Stimulated activated CD4-positive, alpha-beta T cell treated with anti-CD3 and anti-CD28 coated beads, Interleukin-2, amount 100 ng/mL, for 48 hours (primary cell): Measurements from ENCODE around the gene PPFIA4.
"Not testable (repeated sequence)": the region's sequence is repeated elsewhere in the genome, so short reads cannot be mapped to it uniquely, and the experiment has no call there.

Source experiments
- DNase-seq, 2 donors: peaks; one replicate each; pipeline ENCODE4 v3.0.0-alpha.2; 2020

PPFIA4 gene

DNA sequence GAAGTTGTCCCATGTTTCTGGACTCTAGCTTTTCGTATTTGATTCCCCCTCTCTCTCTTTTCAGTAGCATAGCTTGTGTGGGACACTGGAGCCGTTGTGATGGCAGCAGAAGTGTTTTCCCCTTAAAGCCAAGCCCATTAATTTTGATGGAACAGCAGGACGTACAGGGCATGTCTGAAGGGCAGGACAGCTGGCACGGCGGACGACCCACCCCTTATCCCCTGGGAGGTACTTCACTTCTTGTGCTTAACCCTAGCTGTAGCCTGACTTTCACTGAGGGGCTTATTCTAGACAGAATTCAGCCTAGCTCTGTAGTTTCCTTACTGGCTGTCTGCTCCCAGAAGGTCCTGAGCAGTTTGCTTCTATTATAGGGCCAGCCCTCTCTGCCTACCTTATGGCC, 8.6 kb upstream of the PPFIA4 start:
- DNase-seq, result no peak

DNA sequence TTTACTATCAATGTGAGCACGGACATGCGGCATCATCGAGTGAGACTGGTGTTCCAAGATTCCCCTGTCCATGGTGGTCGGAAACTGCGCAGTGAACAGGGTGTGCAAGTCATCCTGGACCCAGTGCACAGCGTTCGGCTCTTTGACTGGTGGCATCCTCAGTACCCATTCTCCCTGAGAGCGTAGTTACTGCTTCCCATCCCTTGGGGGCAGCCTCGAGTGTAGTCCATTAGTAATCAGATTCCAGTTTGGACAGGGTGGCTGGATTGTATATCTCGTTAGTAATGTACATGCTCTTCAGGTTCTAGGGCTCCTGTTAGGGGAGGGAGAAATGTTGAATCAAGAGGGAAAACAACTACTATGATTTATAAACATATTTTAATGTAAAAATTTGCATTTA, 3.4 kb upstream of the PPFIA4 start:
- not testable (repeated sequence) for DNase-seq

DNA sequence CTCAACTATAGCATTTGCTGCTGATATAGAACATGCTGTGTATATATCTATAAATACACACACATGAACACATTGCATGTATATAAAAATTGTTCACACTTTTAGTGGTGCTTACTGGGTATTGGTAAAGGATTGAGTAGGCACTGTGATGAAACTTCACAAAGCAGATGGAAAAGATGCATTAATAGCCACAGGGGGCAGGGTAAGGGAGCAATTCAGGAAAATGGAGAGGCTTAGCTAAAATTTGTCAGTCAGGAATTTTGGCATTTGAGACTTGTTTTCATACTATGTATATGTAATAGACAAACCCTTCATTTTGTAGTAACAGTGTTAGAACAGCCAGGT, 633 bp upstream of the PPFIA4 start:
- DNase-seq, result no peak

DNA sequence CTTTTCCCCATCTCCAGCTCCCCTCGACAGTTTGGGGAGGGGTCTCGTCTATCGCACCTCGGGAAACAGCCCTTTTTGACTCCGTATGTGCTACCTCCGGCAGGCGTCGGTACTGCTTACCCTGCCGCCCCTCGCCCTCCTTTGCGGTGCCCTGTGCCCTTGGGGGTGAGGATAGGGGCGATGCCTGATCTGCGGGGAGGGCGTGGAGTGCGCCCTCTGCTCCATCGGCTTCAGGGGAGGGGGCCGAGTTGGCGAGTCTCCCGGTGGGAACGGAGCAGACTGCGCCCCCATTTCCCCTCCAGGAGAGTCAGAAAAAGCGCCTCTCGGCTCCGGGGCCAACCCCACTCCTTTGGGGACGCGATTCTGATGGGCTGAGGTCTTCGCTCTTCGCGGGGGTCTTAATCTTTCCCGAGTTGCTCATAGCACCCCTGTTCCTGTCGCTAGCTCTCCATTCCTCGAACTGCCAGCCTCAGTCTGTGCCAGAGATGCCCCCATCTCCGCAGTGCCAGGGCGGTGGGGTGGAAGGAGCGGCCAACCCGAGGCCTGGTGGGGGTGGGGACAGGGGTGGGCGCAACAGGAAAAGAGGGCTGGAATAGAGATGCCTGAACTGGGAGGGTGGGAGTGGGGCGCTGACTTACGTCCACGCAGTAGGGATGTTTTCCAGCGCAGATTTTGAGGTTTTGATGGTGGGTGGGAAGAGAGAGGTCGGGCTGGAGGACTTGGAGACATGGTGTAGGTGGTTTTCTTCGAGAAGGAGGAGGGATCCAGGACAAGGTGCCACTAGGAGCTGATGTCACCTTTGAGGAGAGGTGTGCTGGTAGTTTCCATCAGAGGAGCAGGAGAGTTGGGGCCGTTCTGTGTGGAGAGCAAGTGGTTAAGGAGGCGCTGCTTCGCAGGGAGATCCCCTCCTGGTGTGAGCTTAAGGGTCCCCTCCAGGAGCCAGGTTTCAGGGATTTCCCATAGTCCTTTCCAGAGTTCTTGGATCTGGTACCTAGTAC, 674 bp downstream of the PPFIA4 start:
- no peak for DNase-seq

DNA sequence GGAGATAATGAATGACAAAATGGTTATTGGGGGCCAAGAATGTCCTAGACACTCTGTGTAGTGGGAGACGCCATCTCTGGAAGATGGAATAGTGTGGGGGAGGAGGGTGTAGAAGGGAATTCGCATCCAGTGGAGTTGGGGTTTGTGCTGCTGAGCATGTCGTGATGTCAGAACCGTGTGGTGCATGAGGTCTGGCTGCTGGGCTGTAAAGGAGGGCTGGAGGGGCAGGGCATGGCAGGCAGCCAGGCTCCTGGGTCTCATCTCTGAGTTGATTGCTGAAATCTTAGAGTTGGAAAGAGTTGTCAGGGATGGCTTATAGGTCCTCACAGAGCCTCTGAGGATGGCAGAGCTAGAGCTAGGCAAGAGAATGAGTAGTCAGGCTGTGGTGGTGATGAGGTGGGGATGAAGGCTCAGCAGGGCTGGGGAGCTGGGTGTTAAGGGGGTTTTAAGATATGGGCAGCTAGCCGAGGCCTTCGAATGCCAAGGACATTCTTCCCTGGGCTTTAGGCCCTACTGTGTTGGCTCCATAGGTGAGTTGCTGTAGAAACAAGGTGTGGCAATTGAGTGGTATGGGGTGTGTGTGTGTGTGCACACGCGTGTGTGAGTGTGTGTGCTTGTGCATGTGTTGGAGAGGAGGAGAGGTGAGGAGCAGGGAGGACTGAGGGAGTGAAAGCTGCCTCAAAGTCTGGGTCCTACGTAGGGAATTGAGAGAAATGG, 1.9 kb downstream of the PPFIA4 start:
- no peak for DNase-seq

DNA sequence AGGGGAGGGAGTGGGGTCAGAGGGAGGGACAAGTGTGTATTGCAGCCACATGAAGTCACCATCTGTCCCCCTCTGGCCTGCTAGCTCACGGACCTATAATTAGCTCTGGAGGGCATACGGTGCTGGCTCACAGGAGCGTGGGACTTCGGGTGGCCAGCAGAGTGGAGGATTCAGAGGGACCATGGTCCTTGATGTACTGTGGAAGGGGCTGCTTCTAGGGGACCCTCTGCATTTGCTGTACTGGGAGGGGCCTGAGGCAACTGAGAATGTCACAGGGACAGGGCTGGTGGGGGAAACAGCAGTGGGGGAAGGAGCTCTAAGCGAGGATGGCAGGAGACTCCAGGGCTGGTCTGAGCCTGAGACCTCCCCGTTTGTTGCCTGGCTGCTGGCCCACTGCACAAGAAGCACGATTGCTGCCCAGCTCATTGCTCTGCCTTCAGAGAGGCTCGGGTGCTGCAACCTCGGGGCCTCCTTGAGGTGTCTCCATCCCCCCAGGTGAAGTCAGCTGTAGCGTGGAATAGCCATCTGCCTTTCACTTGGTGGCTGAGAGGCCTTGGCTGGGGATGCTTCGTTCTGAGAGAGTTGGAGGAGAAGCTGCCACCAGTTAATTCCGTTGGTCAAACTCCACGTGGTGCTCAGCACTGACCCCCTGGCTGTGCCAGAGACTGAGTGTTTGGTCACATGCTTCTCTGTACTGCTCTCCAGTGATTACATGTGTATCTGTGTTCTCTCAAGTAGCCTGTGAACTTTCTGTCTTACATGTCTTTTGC, 2.7 kb downstream of the PPFIA4 start:
- no peak for DNase-seq

DNA sequence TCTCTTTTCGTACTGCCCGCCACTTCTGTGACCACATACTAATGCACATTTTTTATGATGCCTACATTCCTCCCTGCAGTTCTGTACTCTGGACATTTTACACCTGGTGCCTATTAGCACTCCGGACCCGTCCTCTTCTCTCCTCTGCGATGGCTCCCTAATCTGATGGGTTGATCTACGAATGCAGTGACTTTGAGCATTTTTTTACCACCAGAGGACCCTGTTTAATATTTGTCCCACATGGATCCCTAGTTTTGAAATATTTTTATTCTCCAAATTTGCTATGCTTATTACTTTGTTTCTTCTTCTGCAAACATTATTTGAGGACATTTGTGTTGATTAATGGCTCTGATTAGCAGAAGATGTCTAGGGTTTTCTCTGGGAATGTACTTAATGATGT, 5.2 kb downstream of the PPFIA4 start:
- DNase-seq, result no peak

DNA sequence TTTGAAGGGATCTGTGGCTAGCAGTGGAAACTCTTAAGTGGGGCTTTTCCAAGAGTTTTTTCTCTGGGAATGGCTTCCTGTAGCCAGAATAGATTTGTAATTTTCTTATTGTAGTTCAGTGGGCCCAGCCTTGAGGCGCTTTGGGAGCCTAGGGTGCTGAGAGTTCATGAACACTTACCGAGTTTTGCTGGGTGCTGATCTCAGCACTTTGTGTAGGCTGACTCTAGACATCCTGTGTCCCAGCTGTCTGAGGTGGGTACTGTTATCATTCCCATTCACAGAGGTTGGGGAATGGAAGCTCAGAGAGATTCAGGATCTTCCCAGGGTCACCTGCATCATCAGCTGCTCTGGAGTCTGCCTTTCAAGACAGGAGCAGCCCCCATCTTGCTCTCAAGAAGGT, 7.0 kb downstream of the PPFIA4 start:
- DNase-seq, result no peak

DNA sequence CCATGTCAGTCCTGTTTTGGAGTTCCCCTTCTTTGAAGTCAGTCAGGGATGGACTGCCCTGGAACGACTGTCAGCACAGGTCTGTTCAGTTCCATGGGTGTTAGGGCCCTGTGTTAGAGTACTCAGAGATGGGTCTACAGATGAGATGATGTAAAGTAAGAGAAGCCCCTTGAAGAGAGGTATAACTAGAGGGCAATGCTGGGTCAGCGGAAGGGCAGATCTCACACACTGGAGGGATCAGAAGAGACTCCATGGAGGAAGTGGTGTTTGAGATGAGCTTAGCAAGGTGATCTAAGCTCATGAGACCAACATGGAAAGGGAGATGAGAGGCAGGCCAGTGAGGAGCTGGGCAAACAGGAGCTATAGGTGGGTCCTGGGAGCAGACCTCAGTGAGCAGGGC, 7.6 kb downstream of the PPFIA4 start:
- no peak for DNase-seq

DNA sequence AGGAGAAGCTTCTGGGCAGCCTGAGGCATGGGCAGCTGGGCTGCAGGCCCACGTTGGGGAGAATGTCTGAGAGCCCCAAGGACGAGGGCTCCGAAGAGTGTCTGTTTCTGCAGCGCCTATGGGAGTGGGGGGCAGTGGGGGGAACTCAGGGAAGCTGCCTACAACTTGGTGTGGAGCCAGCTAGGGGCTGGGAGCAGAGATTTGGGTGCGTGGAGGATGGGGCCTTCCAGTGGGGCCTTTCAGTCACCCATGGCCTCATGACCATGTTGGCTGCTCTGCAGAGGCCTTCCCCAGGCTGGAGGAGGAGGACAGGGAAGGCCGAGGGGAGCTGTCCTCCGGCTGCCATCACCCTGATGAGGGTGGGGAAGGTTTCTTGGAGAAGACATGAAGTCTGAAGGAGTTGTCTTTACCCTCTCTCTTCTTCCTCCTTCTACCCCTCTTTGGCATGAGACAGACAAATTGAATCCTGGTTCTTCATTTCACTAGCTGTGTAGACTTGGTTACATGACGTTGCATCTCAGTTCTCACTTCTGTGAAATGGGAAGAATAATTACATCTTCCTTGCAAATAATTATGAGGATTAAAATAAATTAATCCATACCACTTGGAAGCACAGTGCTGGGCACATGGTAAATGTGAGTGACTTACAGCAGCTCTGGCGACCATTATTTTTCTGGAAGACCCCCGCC, 8.3 kb downstream of the PPFIA4 start:
- DNase-seq, result no peak

DNA sequence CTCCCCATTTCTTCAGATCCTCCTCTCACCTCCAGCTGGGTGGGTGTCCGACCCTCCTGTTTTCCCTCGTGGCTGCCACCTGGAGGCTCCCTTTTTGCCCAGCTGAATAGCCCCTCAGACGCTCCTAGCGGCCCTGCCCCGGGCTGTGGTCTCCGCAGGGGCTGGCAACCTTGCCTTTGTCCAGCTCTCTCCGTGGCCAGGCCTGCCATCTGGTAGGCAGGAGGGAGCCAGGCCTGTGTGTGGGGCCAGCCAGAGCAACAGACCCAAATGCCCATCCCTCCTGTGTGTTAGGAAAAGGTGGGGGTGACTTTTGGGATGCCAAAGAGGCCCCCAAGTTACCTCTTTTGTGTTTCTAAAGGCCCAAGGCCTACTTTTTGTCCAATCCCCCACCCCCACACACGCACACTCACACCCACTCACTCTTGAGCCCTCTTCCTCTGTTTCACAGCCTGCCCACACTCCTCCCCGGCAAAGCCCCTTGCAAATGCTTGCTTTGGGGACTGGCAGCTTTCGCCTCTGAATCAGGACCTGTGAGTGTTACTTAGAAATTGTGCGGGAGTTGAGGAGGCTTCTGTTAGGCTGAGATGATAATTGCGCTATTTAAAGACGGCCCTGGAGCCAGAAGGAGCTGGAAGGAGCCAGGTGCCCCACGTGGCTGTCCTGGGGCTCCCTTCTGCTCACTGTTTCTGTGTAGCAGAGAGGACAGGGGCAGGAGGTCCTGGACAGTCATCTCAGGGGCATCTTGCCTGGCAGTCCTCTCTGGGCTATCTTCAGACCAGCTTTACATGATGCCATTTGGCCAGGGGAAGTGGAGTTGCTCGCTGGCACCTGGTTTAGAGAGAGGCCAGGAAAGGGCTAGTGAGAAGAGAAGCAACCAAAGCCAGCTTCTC, 9.1 kb downstream of the PPFIA4 start:
- no peak for DNase-seq

DNA sequence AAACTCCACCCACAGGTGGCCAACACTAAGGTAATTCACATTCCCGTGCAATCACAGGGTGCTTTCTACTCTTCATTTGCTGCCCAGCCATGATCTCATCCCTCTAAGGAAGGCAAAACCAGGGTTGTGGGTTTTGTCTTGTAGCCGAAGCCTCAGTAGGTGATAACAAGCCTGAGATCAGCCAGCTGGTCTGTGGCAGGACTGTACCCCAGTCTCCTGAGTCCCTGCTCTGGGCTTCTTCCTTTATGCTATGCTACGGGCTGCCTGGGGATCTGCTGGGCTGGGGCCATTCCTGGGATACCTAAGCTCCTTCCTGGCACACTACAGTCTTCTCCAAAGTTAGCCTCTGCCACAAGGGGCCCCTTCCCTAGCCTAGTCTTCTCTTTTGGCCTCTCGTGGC, 9.8 kb downstream of the PPFIA4 start:
- no peak for DNase-seq

DNA sequence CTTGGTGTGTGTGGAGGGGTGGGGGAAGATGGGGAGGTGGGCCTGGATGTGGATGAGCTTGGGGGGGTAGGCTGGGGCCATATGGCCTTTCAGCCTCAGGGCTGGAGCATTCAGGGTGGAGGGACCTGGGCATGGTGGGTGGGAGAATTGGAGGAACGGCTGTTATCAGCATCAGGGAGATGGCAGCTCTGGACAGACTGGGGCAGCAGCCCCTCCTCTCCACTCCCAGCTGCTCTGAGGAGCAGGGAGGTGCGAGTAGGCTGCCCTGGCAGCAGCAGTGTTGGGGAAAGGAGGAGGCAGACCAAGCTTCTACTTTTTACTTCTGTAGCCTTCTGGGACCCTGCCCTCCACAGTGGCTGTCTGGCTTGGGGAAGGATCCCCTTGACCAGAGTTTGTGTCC, 10.2 kb downstream of the PPFIA4 start:
- DNase-seq, result no peak

DNA sequence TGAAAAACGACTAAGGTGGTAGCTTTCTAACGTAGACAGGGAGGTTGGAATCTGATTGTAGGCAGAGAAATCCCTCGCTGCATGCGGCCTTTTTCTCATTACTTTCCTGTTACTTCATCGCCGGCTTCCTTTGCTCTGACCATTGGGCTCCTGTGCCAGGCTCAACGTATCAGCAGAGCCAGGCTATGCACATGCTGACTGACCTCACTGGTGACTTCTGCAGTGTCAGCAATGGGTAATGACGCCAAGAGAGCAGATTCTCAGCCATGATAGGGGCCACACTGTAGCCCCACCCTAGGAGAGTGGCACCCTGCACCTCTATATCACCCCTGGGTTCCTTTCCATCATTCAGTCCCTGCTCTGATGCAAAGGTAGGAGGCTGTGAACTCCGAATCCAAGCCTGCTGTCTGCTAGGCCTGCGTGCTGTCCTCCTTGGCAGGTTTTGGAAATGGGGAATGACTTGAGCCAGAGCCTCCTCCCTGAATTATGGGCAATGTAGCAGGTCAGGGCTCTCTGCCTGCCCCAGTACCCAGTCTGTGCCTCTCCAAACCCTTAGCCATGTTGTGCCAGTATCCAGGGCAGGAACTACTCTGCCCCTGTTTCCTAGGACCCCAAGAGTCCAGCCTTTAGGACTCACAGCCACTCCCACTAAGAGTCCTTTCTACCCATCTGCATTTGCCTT, 11.4 kb downstream of the PPFIA4 start:
- no peak for DNase-seq

DNA sequence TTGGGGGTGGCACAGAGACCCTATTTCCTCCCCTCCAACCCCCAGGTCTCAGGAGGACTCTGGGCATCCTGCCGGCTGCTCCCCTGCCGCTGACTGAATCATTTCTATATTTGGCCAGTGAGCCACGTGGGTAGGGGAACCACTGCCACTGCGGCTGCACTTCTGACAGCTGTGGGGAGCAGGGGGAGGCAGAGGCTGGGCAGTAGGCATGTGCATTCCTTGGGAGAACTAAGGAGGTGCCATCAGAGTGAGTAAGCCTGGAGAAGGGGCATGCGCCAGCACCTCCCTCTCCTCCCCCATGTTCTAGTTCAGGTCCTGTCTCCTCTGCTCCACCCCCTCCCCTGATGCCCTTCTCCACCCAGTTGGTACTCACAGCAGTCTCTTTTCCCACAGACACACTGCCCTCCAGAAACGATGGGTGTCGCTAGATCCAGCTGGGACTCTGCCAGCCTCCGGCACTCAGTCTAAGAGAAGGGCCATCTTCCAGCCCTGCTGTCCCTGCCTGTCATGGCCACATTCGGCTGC, 12.0 kb downstream of the PPFIA4 start:
- DNase-seq, result no peak

DNA sequence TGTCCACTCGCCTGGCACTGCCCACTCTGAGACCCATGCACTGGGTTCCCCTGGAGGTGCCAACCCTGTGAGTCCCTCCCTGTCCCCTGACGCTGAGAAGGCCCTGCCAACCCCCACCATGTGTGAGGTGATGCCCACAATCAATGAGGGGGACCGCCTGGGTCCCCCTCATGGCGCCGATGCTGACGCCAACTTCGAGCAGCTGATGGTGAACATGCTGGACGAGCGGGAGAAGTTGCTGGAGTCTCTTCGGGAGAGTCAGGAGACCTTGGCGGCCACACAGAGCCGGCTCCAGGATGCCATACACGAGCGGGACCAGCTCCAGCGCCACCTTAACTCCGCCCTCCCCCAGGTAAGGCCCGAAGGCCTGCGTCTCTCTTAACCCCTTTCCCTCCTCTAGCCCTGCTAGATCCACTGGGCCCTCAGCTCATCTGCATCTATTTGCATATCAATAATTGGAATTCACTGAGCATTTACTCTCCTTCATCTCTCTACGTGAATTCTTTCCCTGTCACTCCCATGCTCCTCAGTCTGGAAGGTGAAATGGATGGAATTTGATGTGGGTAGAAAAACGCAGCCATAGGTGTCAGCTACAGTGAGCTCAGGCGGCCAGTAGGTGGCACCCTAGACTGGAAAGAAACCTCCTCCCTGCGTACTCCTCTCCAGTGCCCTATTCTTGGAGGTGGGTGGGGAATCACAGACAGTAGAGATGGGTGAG, 12.8 kb downstream of the PPFIA4 start:
- DNase-seq, result peak; percentile 51 to 56

DNA sequence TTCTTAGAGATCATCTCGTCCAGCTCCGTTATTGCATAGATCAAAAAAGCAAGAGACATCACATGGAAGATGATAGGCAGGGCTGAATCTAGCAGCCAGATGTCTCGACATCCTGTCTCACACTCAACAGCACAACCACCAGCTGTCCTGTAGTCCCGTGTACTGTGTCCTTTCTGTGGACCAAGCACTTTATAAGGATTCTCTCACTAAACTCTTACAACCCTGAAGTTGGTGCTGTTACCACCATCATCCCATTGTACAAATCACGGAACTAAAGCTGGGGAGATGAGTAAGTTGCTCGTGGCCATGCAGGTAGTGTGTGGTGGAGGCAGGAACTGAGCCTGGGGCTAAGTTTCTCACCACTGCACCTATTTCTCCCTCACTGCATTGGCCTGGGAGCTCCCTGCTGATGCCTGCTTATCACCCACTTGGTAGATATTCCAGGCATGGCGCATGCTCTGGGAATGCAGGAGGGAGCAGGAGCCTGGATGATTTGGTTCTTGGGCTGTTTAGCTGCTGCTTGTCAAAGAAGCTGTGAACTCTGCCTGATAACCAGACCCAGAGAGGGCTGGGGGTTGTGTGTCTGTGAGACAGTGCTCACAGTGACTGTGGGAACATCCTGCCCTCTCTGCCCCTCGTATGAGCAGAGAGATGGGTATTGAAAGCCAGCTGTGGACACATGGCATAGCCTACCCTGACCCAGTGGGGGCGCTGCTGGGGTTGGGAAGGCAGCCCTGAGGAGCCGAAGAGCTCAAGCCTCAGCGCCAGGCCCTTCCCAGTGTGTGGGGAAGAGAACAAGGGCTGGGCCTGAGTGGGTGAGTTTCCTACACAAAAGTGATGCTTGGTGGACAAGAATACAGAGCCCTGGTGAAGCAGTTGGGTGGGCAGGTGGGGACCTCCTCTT, 13.6 kb downstream of the PPFIA4 start:
- DNase-seq, result no peak

DNA sequence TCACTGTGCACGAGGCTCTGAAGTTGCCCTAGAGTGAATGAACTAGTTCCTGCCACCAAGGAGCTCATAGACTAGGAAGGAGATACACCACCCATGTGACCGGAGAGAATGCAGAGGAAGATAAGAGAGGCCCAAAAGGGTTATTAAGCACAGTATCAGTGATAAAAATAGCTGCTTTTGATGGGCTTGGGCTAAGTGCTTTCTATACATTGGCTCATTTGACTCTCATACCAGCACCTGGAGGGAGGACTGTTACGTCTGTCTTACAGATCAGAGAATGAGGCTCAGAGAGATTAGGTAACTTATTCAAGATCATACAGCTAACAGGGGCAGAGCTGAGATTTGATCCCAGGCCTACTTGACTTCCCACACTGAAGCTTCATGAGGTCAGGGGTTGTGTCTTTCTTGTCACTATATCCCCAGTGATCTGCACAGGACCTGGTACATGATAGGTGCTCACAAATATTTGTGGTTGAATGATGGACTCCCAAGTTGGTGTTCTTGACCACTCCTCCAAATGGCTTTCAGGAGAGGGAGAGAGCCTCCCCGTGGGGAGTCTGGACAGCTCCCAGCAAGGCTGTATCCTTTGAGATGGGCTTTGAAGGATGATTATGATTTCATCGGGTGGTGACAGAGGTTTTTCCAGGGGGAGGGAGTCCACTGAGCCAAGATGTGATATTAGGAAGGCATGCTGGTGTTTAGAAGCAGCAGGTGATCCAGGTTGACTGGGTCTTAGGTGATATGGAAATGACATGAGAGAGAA, 14.4 kb downstream of the PPFIA4 start:
- no peak for DNase-seq
